K562 (cell line): ENCODE data around the gene TTC9C. TPM values are rescaled to one million over a fixed set of nuclear protein-coding genes. Genes with fewer than 3 reads are reported as not detected.

Experiments used
- E2F1 ChIP-seq: sonication (generic); formaldehyde crosslinking; IDR thresholded peaks from 2 replicates; pipeline ENCODE4 v1.8.1; 2023; ENCODE audit warnings: mild to moderate bottlenecking, missing genetic modification reagents, moderate library complexity
- FOXA3 ChIP-seq, 2 experiments: fragments of 450-650 bp in 1 of 2; sonication (generic) in 1 of 2; formaldehyde crosslinking; IDR thresholded peaks in 1 of 2; conservative IDR thresholded peaks in 1 of 2; 2 replicates each; pipeline versions ENCODE4 v1.4.0 to v1.8.0; 2020 to 2022; ENCODE audit warnings: mild to moderate bottlenecking in 2 of 2, missing genetic modification reagents in 1 of 2
- FOXJ2 ChIP-seq: fragments of 200-800 bp; sonication (Bioruptor generic); IDR thresholded peaks from 2 replicates; pipeline ENCODE4 v1.6.1; 2016; ENCODE audit warnings: missing genetic modification characterization, missing compliant biosample characterization
- FUS ChIP-seq: fragments of 200-400 bp; formaldehyde crosslinking; optimal IDR thresholded peaks from 2 replicates; pipeline ENCODE3; 2017; ENCODE audit warnings: low read depth, low read length
- KDM4B ChIP-seq, 2 experiments: fragments of 450-650 bp in 1 of 2; sonication (generic) in 1 of 2; IDR thresholded peaks; 2 replicates each; pipeline ENCODE4 v1.6.1; 2016 to 2017; ENCODE audit warnings: borderline replicate concordance in 2 of 2, antibody characterized with exemption in 1 of 2, low read depth in 1 of 2, mild to moderate bottlenecking in 1 of 2
- MXD1 ChIP-seq: fragments of 250-450 bp; sonication (Bioruptor Pico); IDR thresholded peaks from 2 replicates; pipeline ENCODE4 v1.8.0; 2021; ENCODE audit warnings: borderline replicate concordance, mild to moderate bottlenecking, moderate library complexity; ENCODE audit not compliant: poor library complexity, severe bottlenecking
- NELFE ChIP-seq: IDR thresholded peaks from 2 replicates; pipeline ENCODE4 v1.6.1; 2011; ENCODE audit warnings: mild to moderate bottlenecking; ENCODE audit not compliant: insufficient read depth, insufficient read length
- NRF1 ChIP-seq, 2 experiments: fragments of 450-650 bp; IDR thresholded peaks in 1 of 2; conservative IDR thresholded peaks in 1 of 2; 2 replicates each; pipeline ENCODE4 v1.6.1; 2014; ENCODE audit warnings: mild to moderate bottlenecking in 2 of 2
- SFPQ ChIP-seq: fragments of 200-400 bp; formaldehyde crosslinking; IDR thresholded peaks from 2 replicates; pipeline ENCODE4 v1.6.1; 2017; ENCODE audit warnings: mild to moderate bottlenecking, low read depth, low read length, moderate library complexity
- SIN3B ChIP-seq: fragments of 450-650 bp; IDR thresholded peaks from 2 replicates; pipeline ENCODE4 v1.6.1; 2017; ENCODE audit warnings: low read depth, mild to moderate bottlenecking, moderate library complexity
- SPI1 ChIP-seq: IDR thresholded peaks from 2 replicates; pipeline ENCODE4 v1.6.1; 2011; ENCODE audit warnings: low read depth, low read length, control low read depth, borderline replicate concordance
- STAT5B ChIP-seq: fragments of 250-450 bp; sonication (Bioruptor Pico); IDR thresholded peaks from 2 replicates; pipeline ENCODE4 v1.8.0; 2021; ENCODE audit warnings: mild to moderate bottlenecking, inconsistent platforms
- ZNF184 ChIP-seq: sonication (generic); formaldehyde crosslinking; IDR thresholded peaks from 2 replicates; pipeline ENCODE4 v1.5.0; 2020; ENCODE audit warnings: missing genetic modification reagents
- ZNF263 ChIP-seq: sonication (generic); formaldehyde crosslinking; IDR thresholded peaks from 2 replicates; pipeline ENCODE4 v1.8.0; 2022; ENCODE audit warnings: mild to moderate bottlenecking, missing genetic modification reagents, borderline replicate concordance
- ZNF449 ChIP-seq: fragments of 250-450 bp; sonication (Bioruptor Pico); IDR thresholded peaks from 2 replicates; pipeline ENCODE4 v1.8.0; 2022; ENCODE audit warnings: moderate library complexity, mild to moderate bottlenecking, inconsistent platforms
- ZNF592 ChIP-seq: fragments of 450-650 bp; IDR thresholded peaks from 2 replicates; pipeline ENCODE4 v1.6.1; 2017; ENCODE audit warnings: antibody characterized with exemption, mild to moderate bottlenecking
- ZNF830 ChIP-seq: fragments of 250-450 bp; sonication (Bioruptor Pico); IDR thresholded peaks from 2 replicates; pipeline ENCODE4 v1.5.0; 2021; ENCODE audit warnings: mild to moderate bottlenecking
- polyA plus RNA-seq, 8 experiments: library from polyadenylated mRNA; depleted of rRNA in 4 of 8; stranded (reverse) in 5 of 8; unstranded in 3 of 8; fragments of >200 nt; fragmentation: Nextera tagmentation in 2 of 8; fragmentation: Illumina TruSeq in 1 of 8; extraction: Ambion mirVana in 2 of 8; extraction: Trizol in 1 of 8; gene quantifications; 2 replicates each; pipeline versions ENCODE4 v1.2.1 to v1.2.3, GENCODE V29; 2011 to 2014; ENCODE audit warnings: inconsistent platforms in 1 of 8, missing spikeins in 1 of 8
- total RNA-seq, 7 experiments: library from RNA; depleted of rRNA in 6 of 7; stranded (reverse); fragments of >200 nt in 6 of 7; fragmentation: Illumina TruSeq in 2 of 7; extraction: Trizol in 2 of 7; gene quantifications; 2 replicates each; pipeline versions ENCODE4 v1.2.1 to v1.2.3, GENCODE V29; 2011 to 2021; ENCODE audit warnings: low replicate concordance in 1 of 7

The TTC9C gene
- total and polyA plus RNA-seq, 9 of the 15 experiments (the other 6 are each of a cell fraction or from before 2014, with no cell fraction given): 32.8 to 59.0 (median 37.1) TPM

GRCh38 chr11:62726156-62726914, 2.0 kb upstream of the TTC9C start (continued):
- no peak for TF ChIP-seq SFPQ
- TF ChIP-seq SPI1: no peak
- TF ChIP-seq FOXJ2 (tag): no peak
- TF ChIP-seq ZNF449 (CRISPR knock-in tag): no peak
- no peak for TF ChIP-seq STAT5B (CRISPR knock-in tag)
- TF ChIP-seq E2F1 (CRISPR knock-in tag): no peak
- TF ChIP-seq FUS: no peak
- TF ChIP-seq ZNF592: no peak
- TF ChIP-seq NRF1 (conservative IDR thresholded peaks at IDR 0.05 in 1 of 2, IDR thresholded peaks at IDR 0.05 in 1 of 2): no peak
- TF ChIP-seq ZNF263 (CRISPR knock-in tag): peak; percentile 90
- TF ChIP-seq KDM4B (IDR thresholded peaks at IDR 0.05; ENCODE audit: borderline replicate concordance in 2 of 2, low read depth in 1 of 2): no peak
- TF ChIP-seq SIN3B: no peak
- no peak for TF ChIP-seq MXD1 (CRISPR knock-in tag)
- no peak for TF ChIP-seq NELFE
- peak in 1 of 2 experiments; percentile 13; a peak in 1 of 4 replicates for TF ChIP-seq FOXA3 (CRISPR knock-in tag; conservative IDR thresholded peaks at IDR 0.05 in 1 of 2, IDR thresholded peaks at IDR 0.05 in 1 of 2)
- no peak for TF ChIP-seq ZNF830 (CRISPR knock-in tag)
- TF ChIP-seq ZNF184: no peak
